Panc1 (cell line): ENCODE results near the gene LATS2.

Experiments
- CTCF ChIP-seq: fragments of 450-650 bp; IDR thresholded peaks from 2 replicates; pipeline ENCODE4 v1.5.1; 2017; ENCODE audit warnings: mild to moderate bottlenecking
- POLR2AphosphoS5 ChIP-seq: IDR thresholded peaks from 2 replicates; pipeline ENCODE4 v1.6.1; 2012; ENCODE audit warnings: mild to moderate bottlenecking, low read depth, low read length, moderate library complexity

GRCh38 chr13:21104199-21105019 is 43.0 kb upstream of the LATS2 start:
- no peak for TF ChIP-seq POLR2AphosphoS5
- TF ChIP-seq CTCF: no peak
